C4-2B (cell line): ENCODE measurements around the gene ZCCHC4.

Experiments used
- ZFX ChIP-seq: fragments of 450-650 bp; IDR thresholded peaks from 2 replicates; pipeline ENCODE4 v1.6.1; 2017
- TF ChIP-seq, protein P1 (sequence below): fragments of 450-650 bp; conservative IDR thresholded peaks from 2 replicates; pipeline ENCODE4 v1.5.1; 2017; ENCODE audit warnings: mild to moderate bottlenecking

DNA sequence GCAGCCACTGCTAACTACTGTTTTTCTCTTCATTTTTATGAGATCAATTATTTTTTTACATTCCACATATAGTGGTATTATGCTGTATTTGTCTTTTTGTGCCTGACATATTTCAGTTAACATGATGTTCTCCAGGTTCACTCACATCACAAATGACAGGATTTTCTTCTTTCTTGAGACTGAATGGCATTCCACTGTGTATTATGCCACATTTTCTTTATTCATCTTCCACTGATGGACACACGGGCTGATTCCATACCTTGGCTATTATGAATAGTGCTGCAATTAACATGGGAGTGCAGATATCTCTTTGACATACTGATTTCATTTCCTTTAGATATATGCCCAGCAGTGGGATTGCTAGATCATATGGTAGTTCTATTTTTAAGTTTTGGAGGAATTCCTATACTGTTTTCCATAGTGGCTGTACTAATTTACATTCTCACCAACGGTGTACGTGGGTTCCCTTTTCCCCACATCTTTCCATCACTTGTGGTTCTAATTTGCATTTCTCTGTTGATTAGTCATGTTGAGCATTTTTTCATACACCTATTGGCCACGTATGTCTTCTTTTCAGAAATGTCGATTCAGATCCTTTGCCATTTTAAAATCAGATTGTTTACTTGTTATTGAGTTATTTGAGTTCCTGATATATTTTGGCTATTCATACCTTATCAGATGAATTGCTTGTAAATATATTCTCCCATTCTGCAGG, 14.9 kb upstream of the ZCCHC4 start:
- TF ChIP-seq, protein P1, sequence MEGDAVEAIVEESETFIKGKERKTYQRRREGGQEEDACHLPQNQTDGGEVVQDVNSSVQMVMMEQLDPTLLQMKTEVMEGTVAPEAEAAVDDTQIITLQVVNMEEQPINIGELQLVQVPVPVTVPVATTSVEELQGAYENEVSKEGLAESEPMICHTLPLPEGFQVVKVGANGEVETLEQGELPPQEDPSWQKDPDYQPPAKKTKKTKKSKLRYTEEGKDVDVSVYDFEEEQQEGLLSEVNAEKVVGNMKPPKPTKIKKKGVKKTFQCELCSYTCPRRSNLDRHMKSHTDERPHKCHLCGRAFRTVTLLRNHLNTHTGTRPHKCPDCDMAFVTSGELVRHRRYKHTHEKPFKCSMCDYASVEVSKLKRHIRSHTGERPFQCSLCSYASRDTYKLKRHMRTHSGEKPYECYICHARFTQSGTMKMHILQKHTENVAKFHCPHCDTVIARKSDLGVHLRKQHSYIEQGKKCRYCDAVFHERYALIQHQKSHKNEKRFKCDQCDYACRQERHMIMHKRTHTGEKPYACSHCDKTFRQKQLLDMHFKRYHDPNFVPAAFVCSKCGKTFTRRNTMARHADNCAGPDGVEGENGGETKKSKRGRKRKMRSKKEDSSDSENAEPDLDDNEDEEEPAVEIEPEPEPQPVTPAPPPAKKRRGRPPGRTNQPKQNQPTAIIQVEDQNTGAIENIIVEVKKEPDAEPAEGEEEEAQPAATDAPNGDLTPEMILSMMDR = no peak
- no peak for TF ChIP-seq ZFX
